Femur (tissue), 1 donor: Measurements from ENCODE around the gene ABCA1.
A peak's percentile ranks its signal among the peaks of the same experiment; 100 is the strongest.

ENCODE experiments used
- DNase-seq: peaks from one replicate; pipeline ENCODE4 v3.0.0-alpha.2; 2017

Gene ABCA1

GRCh38 chr9:104747245-104747564, 180.8 kb downstream of the ABCA1 start:
- DNase-seq = no peak

GRCh38 chr9:104746798-104747197, 181.2 kb downstream of the ABCA1 start:
- DNase-seq = no peak

- no peak for DNase-seq
Observed at GRCh38 chr9:104746285-104746684, 181.7 kb downstream of the ABCA1 start.

GRCh38 chr9:104745852-104746251, 182.1 kb downstream of the ABCA1 start:
- no peak for DNase-seq

GRCh38 chr9:104743376-104743985, 184.5 kb downstream of the ABCA1 start:
- peak; percentile 47 for DNase-seq

- no peak for DNase-seq
Observed at GRCh38 chr9:104740621-104741020, 187.3 kb downstream of the ABCA1 start.

- no peak for DNase-seq
Observed at GRCh38 chr9:104738452-104738851, 189.5 kb downstream of the ABCA1 start.
